WTC11 (cell line): ENCODE results near the gene RREB1.

Source experiments
- CBFB ChIP-seq: sonication (generic); formaldehyde crosslinking; IDR thresholded peaks from 2 replicates; pipeline ENCODE4 v1.8.1; 2022; ENCODE audit warnings: mild to moderate bottlenecking, low read depth, missing genetic modification reagents
- SMAD4 ChIP-seq: sonication (generic); formaldehyde crosslinking; IDR thresholded peaks from 2 replicates; pipeline ENCODE4 v1.8.0; 2022; ENCODE audit warnings: mild to moderate bottlenecking, missing genetic modification reagents
- SP1 ChIP-seq: sonication (generic); formaldehyde crosslinking; conservative IDR thresholded peaks from 2 replicates; pipeline ENCODE4 v1.8.1; 2022; ENCODE audit warnings: missing genetic modification reagents
- TF ChIP-seq, protein P1 (sequence below): sonication (generic); formaldehyde crosslinking; IDR thresholded peaks from 2 replicates; pipeline ENCODE4 v1.8.1; 2022; ENCODE audit warnings: mild to moderate bottlenecking, moderate library complexity, missing genetic modification reagents
- TF ChIP-seq, protein P2 (sequence below): sonication (generic); formaldehyde crosslinking; IDR thresholded peaks from 2 replicates; pipeline ENCODE4 v1.8.0; 2022; ENCODE audit warnings: mild to moderate bottlenecking, missing genetic modification reagents
- TF ChIP-seq, protein P3 (sequence below): fragments of 200-600 bp; IDR thresholded peaks from 2 replicates; pipeline ENCODE4 v1.8.0; 2022; ENCODE audit warnings: antibody characterized with exemption
- TF ChIP-seq, protein P4 (sequence below): sonication (generic); formaldehyde crosslinking; IDR thresholded peaks from 2 replicates; pipeline ENCODE4 v1.8.1; 2023; ENCODE audit warnings: mild to moderate bottlenecking, missing genetic modification reagents, borderline replicate concordance

DNA sequence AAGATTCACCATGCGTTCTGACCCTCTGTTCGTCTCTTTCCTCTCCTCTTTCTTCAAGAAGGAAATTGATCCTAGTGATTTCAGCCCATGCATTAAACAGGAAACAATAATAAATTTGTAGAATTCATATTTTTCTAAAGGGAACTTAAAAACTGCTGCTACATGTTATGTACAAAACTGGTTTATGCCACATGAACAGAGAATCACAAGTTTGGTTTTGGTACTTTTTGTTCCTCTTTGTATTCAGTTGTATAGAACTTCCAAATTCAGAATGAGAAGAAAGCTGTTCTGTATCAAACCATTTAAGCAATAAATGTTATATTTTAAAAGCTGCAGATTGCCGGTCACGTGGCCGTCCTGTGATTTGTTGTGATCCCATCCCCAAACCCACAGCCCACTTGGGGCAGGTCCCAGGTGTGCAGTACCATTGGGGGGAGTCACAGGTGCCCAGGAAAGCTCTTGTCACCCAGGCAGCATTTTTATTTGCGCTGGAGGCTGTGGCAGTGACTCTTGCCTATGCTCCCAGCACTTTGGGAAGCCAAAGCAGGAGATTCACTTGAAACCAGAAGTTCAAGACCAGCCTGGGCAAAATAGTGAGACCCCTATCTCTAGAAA, 144.0 kb downstream of the RREB1 start:
- TF ChIP-seq, protein P1, sequence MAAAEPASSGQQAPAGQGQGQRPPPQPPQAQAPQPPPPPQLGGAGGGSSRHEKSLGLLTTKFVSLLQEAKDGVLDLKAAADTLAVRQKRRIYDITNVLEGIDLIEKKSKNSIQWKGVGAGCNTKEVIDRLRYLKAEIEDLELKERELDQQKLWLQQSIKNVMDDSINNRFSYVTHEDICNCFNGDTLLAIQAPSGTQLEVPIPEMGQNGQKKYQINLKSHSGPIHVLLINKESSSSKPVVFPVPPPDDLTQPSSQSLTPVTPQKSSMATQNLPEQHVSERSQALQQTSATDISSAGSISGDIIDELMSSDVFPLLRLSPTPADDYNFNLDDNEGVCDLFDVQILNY (CRISPR knock-in tag): no peak
- TF ChIP-seq SP1 (CRISPR knock-in tag) (no peak), CBFB (CRISPR knock-in tag) (no peak), SMAD4 (CRISPR knock-in tag) (no peak)
- TF ChIP-seq, protein P2, sequence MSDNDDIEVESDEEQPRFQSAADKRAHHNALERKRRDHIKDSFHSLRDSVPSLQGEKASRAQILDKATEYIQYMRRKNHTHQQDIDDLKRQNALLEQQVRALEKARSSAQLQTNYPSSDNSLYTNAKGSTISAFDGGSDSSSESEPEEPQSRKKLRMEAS: no peak
- TF ChIP-seq, protein P3, sequence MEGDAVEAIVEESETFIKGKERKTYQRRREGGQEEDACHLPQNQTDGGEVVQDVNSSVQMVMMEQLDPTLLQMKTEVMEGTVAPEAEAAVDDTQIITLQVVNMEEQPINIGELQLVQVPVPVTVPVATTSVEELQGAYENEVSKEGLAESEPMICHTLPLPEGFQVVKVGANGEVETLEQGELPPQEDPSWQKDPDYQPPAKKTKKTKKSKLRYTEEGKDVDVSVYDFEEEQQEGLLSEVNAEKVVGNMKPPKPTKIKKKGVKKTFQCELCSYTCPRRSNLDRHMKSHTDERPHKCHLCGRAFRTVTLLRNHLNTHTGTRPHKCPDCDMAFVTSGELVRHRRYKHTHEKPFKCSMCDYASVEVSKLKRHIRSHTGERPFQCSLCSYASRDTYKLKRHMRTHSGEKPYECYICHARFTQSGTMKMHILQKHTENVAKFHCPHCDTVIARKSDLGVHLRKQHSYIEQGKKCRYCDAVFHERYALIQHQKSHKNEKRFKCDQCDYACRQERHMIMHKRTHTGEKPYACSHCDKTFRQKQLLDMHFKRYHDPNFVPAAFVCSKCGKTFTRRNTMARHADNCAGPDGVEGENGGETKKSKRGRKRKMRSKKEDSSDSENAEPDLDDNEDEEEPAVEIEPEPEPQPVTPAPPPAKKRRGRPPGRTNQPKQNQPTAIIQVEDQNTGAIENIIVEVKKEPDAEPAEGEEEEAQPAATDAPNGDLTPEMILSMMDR: no peak
- TF ChIP-seq, protein P4, sequence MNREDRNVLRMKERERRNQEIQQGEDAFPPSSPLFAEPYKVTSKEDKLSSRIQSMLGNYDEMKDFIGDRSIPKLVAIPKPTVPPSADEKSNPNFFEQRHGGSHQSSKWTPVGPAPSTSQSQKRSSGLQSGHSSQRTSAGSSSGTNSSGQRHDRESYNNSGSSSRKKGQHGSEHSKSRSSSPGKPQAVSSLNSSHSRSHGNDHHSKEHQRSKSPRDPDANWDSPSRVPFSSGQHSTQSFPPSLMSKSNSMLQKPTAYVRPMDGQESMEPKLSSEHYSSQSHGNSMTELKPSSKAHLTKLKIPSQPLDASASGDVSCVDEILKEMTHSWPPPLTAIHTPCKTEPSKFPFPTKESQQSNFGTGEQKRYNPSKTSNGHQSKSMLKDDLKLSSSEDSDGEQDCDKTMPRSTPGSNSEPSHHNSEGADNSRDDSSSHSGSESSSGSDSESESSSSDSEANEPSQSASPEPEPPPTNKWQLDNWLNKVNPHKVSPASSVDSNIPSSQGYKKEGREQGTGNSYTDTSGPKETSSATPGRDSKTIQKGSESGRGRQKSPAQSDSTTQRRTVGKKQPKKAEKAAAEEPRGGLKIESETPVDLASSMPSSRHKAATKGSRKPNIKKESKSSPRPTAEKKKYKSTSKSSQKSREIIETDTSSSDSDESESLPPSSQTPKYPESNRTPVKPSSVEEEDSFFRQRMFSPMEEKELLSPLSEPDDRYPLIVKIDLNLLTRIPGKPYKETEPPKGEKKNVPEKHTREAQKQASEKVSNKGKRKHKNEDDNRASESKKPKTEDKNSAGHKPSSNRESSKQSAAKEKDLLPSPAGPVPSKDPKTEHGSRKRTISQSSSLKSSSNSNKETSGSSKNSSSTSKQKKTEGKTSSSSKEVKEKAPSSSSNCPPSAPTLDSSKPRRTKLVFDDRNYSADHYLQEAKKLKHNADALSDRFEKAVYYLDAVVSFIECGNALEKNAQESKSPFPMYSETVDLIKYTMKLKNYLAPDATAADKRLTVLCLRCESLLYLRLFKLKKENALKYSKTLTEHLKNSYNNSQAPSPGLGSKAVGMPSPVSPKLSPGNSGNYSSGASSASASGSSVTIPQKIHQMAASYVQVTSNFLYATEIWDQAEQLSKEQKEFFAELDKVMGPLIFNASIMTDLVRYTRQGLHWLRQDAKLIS: no peak
